Right lobe of liver (tissue), 6 donors: Measurements from ENCODE around the gene ACAD11. TPM values are rescaled to one million over a fixed set of nuclear protein-coding genes. Genes with fewer than 3 reads are reported as not detected.

Experiments used
- ATAC-seq, 4 donors: fragments of 200-7000 bp; cut with Tn5 transposase; one replicate each; pipeline ENCODE4 v1.9.1; 2020; ENCODE audit warnings: mild to moderate bottlenecking in 4 of 4, moderate library complexity in 4 of 4
- DNase-seq, 3 donors: peaks; one replicate each; pipeline ENCODE4 v3.0.0-alpha.2; 2020
- H3K27ac ChIP-seq, 3 donors: fragments of 200-600 bp; one replicate each; pipeline ENCODE4 v1.8.0; 2022
- H3K27me3 ChIP-seq, 2 donors: fragments of 200-600 bp; one replicate each; pipeline ENCODE4 v1.8.0; 2022
- H3K36me3 ChIP-seq, 4 donors: fragments of 200-600 bp; sonication (generic) in 1 of 4; one replicate each; pipeline versions ENCODE4 v1.5.1 to v1.8.0; 2017 to 2022; ENCODE audit warnings: control low read depth in 1 of 4
- H3K4me1 ChIP-seq, 4 donors: fragments of 200-600 bp; sonication (generic) in 1 of 4; one replicate each; pipeline versions ENCODE4 v1.5.1 to v1.8.0; 2017 to 2022; ENCODE audit warnings: control low read depth in 1 of 4
- H3K4me3 ChIP-seq, 3 donors: fragments of 200-600 bp; one replicate each; pipeline ENCODE4 v1.8.0; 2022
- H3K9me3 ChIP-seq, 4 donors: fragments of 200-600 bp; sonication (generic) in 1 of 4; one replicate each; pipeline versions ENCODE4 v1.5.1 to v1.8.0; 2017 to 2022; ENCODE audit warnings: control low read depth in 1 of 4
- CTCF ChIP-seq, 4 donors: fragments of 200-600 bp in 3 of 4; fragments of 450-650 bp in 1 of 4; IDR thresholded peaks; one replicate each; pipeline versions ENCODE4 v1.5.1 to v1.8.0; 2016 to 2022; ENCODE audit warnings: antibody characterized with exemption in 4 of 4, mild to moderate bottlenecking in 2 of 4
- POLR2A ChIP-seq: fragments of 450-650 bp; IDR thresholded peaks from one replicate; pipeline ENCODE4 v1.6.1; 2017; ENCODE audit warnings: antibody characterized with exemption, mild to moderate bottlenecking
- WGBS: methylation state at CpG from one replicate; pipeline ENCODE4 v1.1.6; 2018; ENCODE audit warnings: low coverage, low lambda C conversion rate; ENCODE audit not compliant: insufficient coverage; ENCODE audit errors: missing lambda C conversion rate; 5-methylcytosine and 5-hydroxymethylcytosine counted together
- intact Hi-C, 2 donors: fragments of 100-400 bp; cut with DNase I; formaldehyde crosslinking; loops; one replicate each; pipeline versions ENCODE4 v1.11.2 to v1.14.1; 2022
- total RNA-seq, 6 experiments: library from RNA; depleted of rRNA in 2 of 6; stranded (reverse); fragments of >200 nt in 2 of 6; fragmentation: NEBNext Ultra II Directional in 3 of 6; extraction: Animal tissue kit (Norgen Biotek cat#: 25700) in 3 of 6; gene quantifications; one replicate each; pipeline versions ENCODE4 v1.1.0 to v1.2.4, GENCODE V29; 2016 to 2023
- donor health status: DM: no; HTN: yes; CAD: no.
- donor health status: DM: no; HTN: no; CAD: no.
- donor health status: DM: no; HTN: no; CAD: no.
- donor health status: DM: no; HTN: yes; CAD: no.
- donor health status: DM: no; HTN: yes; CAD: no.

Gene ACAD11
- total RNA-seq, 6 experiments from 2014 or later = 60.9 to 108 (median 94.5) TPM

- Histone ChIP-seq H3K27ac (no peak overlapping the region), H3K4me3 (no peak overlapping the region), H3K4me1 (no peaks in the 10 kb centered on the region), H3K9me3 (no peaks in the 10 kb centered on the region), H3K36me3 (peaks cover 0 to 55% (median 4%) of the 10 kb centered on the region in 4 donors), H3K27me3 (no peaks in the 10 kb centered on the region)
- intact Hi-C loops = no loop called here
- DNase-seq = no peak
- no peak for TF ChIP-seq POLR2A
- 100% methylated on average over 1 of the region's 1 CpG for WGBS
- no peak for ATAC-seq
These were observed 150.1 kb downstream of the ACAD11 start for GRCh38 chr3:132509506-132509905.

GRCh38 chr3:132509096-132509495 is 150.5 kb downstream of the ACAD11 start:
- H3K36me3 ChIP-seq = peaks cover 0 to 53% (median 4%) of the 10 kb centered on the region in 4 donors
- TF ChIP-seq POLR2A (no peak), CTCF (IDR thresholded peaks at IDR 0.05) (no peak)
- WGBS = 90% methylated on average over 1 of the region's 1 CpG

More at GRCh38 chr3:132509096-132509495, 150.5 kb downstream of the ACAD11 start:
- intact Hi-C loops = no loop called here
- Histone ChIP-seq H3K27ac (no peak overlapping the region), H3K4me3 (no peak overlapping the region), H3K4me1 (no peaks in the 10 kb centered on the region), H3K9me3 (no peaks in the 10 kb centered on the region), H3K27me3 (no peaks in the 10 kb centered on the region)
- no peak for DNase-seq
- no peak for ATAC-seq

Other genes with a start within 250 kb of the ACAD11 start
- gene DNAJC13, start 242.3 kb downstream of the ACAD11 start, total RNA-seq = 10 to 100 TPM; 12.6 to 19.4 (median 18.3) TPM
- under 1 TPM in 5 of 6 experiments, not detected in 1; 0.15 to 0.30 (median 0.19) TPM for gene ACKR4, start 62.5 kb downstream of the ACAD11 start, total RNA-seq
- gene UBA5, start 520 bp upstream of the ACAD11 start, total RNA-seq = 10 to 100 TPM; 24.3 to 41.3 (median 27.5) TPM
- gene NPHP3, start 62.6 kb upstream of the ACAD11 start, total RNA-seq = 10 to 100 TPM in 1 of 6 experiments, 1 to 10 TPM in 5; 6.5 to 11.4 (median 9.3) TPM